ENCODE data around the gene CFAP126.
"Not testable (repeated sequence)": the region's sequence is repeated elsewhere in the genome, so short reads cannot be mapped to it uniquely, and the experiment has no call there.

Gene CFAP126

GRCh38 chr1:161367684-161368400 is at the start of gene CFAP126:
CFAP126 (minus strand) TSS chr1:161367876; CDS start chr1:161367868, 8 bp downstream.
- peak; percentile 69 for DNase-seq

GRCh38 chr1:161413050-161413449 is 45.4 kb upstream of the CFAP126 start:
- DNase-seq: not testable (repeated sequence)

- DNase-seq: not testable (repeated sequence)
Measured at GRCh38 chr1:161410636-161410970, 42.9 kb upstream of the CFAP126 start.

GRCh38 chr1:161409848-161410635 is 42.4 kb upstream of the CFAP126 start:
- not testable (repeated sequence) for DNase-seq

GRCh38 chr1:161408429-161409052 is 40.9 kb upstream of the CFAP126 start:
- no peak for DNase-seq

- DNase-seq: no peak
Measured at GRCh38 chr1:161407451-161407985, 39.8 kb upstream of the CFAP126 start.

- not testable (repeated sequence) for DNase-seq
Measured at GRCh38 chr1:161406551-161406950, 38.9 kb upstream of the CFAP126 start.

GRCh38 chr1:161404051-161404597 is 36.4 kb upstream of the CFAP126 start:
- no peak for DNase-seq

GRCh38 chr1:161402446-161402845 is 34.8 kb upstream of the CFAP126 start:
- no peak for DNase-seq

GRCh38 chr1:161399257-161399998 is 31.8 kb upstream of the CFAP126 start:
- peak; percentile 89 for DNase-seq

GRCh38 chr1:161398900-161399256 is 31.2 kb upstream of the CFAP126 start:
- no peak for DNase-seq

- not testable (repeated sequence) for DNase-seq
Measured at GRCh38 chr1:161397038-161397437, 29.4 kb upstream of the CFAP126 start.

- no peak for DNase-seq
Measured at GRCh38 chr1:161393151-161393550, 25.5 kb upstream of the CFAP126 start.

GRCh38 chr1:161391611-161392010 is 23.9 kb upstream of the CFAP126 start:
- no peak for DNase-seq

GRCh38 chr1:161391136-161391535 is 23.5 kb upstream of the CFAP126 start:
- not testable (repeated sequence) for DNase-seq

- DNase-seq: no peak
Measured at GRCh38 chr1:161390559-161390858, 22.8 kb upstream of the CFAP126 start.

- peak; percentile 92 for DNase-seq
Measured at GRCh38 chr1:161389691-161390558, 22.2 kb upstream of the CFAP126 start.

GRCh38 chr1:161389158-161389557 is 21.5 kb upstream of the CFAP126 start:
- DNase-seq: not testable (repeated sequence)

GRCh38 chr1:161388639-161389038 is 21.0 kb upstream of the CFAP126 start:
- DNase-seq: no peak

GRCh38 chr1:161382214-161383019 is 14.7 kb upstream of the CFAP126 start:
- peak; percentile 56 for DNase-seq

GRCh38 chr1:161381707-161382106 is 14.0 kb upstream of the CFAP126 start:
- DNase-seq: no peak
